Measurements from ENCODE around the gene GYS1.

- no peak for TF ChIP-seq CREB1 (CRISPR knock-in tag; IDR thresholded peaks at IDR 0.05; ENCODE audit: low read depth)
- no peak for TF ChIP-seq REST (IDR thresholded peaks at IDR 0.05; ENCODE audit: unreplicated experiment)
- TF ChIP-seq POLR2AphosphoS5 (IDR thresholded peaks at IDR 0.05; ENCODE audit: low read depth) = no peak
- TF ChIP-seq CTCF (conservative IDR thresholded peaks at IDR 0.05; ENCODE audit: low read depth in 2 of 2) = no peak
- TF ChIP-seq EZH2 (IDR thresholded peaks at IDR 0.05; ENCODE audit: low read depth, unreplicated experiment) = no peak
Observed at GRCh38 chr19:48945817-48946216, 47.3 kb downstream of the GYS1 start.
